HEK293 (cell line): ENCODE data around the gene PHF12.

Experiments used
- CTCF ChIA-PET: fragments of 350-600 bp; formaldehyde crosslinking; extraction: SDS; loops from one replicate; lab custom pipeline; 2021; ENCODE audit warnings: antibody characterized with exemption; lab: Yijun Ruan, JAX
- POLR2A ChIA-PET: fragments of 300-600 bp; formaldehyde crosslinking; extraction: SDS; loops from one replicate; lab custom pipeline; 2020; ENCODE audit warnings: antibody characterized with exemption, inconsistent platforms; lab: Yijun Ruan, JAX
- H3K27ac ChIP-seq: fragments of 200-500 bp; sonication (Bioruptor generic); 2 replicates; pipeline ENCODE4 v1.5.1; 2014; ENCODE audit warnings: low read depth, low read length, control low read depth, inconsistent platforms; ENCODE audit errors: extremely low read depth
- H3K36me3 ChIP-seq, 2 experiments: fragments of 200-500 bp in 1 of 2; sonication (Bioruptor generic) in 1 of 2; 1 replicate in 1 of 2; 2 replicates in 1 of 2; pipeline ENCODE4 v1.5.1; 2014 to 2017; ENCODE audit warnings: inconsistent platforms in 2 of 2, low read length in 2 of 2; ENCODE audit not compliant: control insufficient read depth in 2 of 2, insufficient read depth in 1 of 2
- H3K4me1 ChIP-seq: fragments of 200-500 bp; sonication (Bioruptor generic); 2 replicates; pipeline ENCODE4 v1.5.1; 2014; ENCODE audit warnings: mild to moderate bottlenecking, low read length, inconsistent platforms; ENCODE audit not compliant: control insufficient read depth, insufficient read depth
- H3K4me3 ChIP-seq: 2 replicates; pipeline ENCODE4 v1.5.1; 2011; ENCODE audit warnings: low read depth, mild to moderate bottlenecking, control low read depth, low read length, moderate library complexity
- H3K9me3 ChIP-seq: fragments of 200-500 bp; sonication (Bioruptor generic); 2 replicates; pipeline ENCODE4 v1.5.1; 2014; ENCODE audit warnings: low read depth, low read length, inconsistent platforms; ENCODE audit not compliant: control insufficient read depth, insufficient read depth
- GLI2 ChIP-seq: fragments of 450-650 bp; formaldehyde crosslinking; IDR thresholded peaks from 2 replicates; pipeline ENCODE4; 2017; ENCODE audit warnings: missing biosample characterization, missing genetic modification characterization, low read depth, borderline replicate concordance
- KLF10 ChIP-seq: fragments of 450-650 bp; IDR thresholded peaks from 2 replicates; pipeline ENCODE4 v1.5.1; 2018; ENCODE audit warnings: missing biosample characterization, mild to moderate bottlenecking, missing genetic modification characterization
- KLF7 ChIP-seq: fragments of 450-650 bp; formaldehyde crosslinking; IDR thresholded peaks from 2 replicates; pipeline ENCODE4 v1.5.1; 2016; ENCODE audit warnings: missing biosample characterization, missing genetic modification characterization, borderline replicate concordance
- KLF8 ChIP-seq: fragments of 450-650 bp; formaldehyde crosslinking; IDR thresholded peaks from 2 replicates; pipeline ENCODE4 v1.5.1; 2016; ENCODE audit warnings: missing biosample characterization, missing genetic modification characterization
- PRDM10 ChIP-seq: fragments of 450-650 bp; formaldehyde crosslinking; IDR thresholded peaks from 2 replicates; pipeline ENCODE4 v1.5.1; 2016; ENCODE audit warnings: missing biosample characterization, missing genetic modification characterization
- SP2 ChIP-seq: fragments of 450-650 bp; formaldehyde crosslinking; IDR thresholded peaks from 2 replicates; pipeline ENCODE4 v1.5.1; 2016; ENCODE audit warnings: missing biosample characterization, missing genetic modification characterization
- TCF7L2 ChIP-seq: IDR thresholded peaks from 2 replicates; pipeline ENCODE4 v1.6.1; 2011; ENCODE audit warnings: low read depth, mild to moderate bottlenecking, inconsistent platforms, low read length, moderate library complexity, borderline replicate concordance
- TRIM28 ChIP-seq: IDR thresholded peaks from 2 replicates; pipeline ENCODE4 v1.6.1; 2011; ENCODE audit warnings: low read length, control low read depth, borderline replicate concordance
- WT1 ChIP-seq: fragments of 450-650 bp; formaldehyde crosslinking; IDR thresholded peaks from 2 replicates; pipeline ENCODE4 v1.5.1; 2016; ENCODE audit warnings: missing biosample characterization, missing genetic modification characterization
- ZBTB11 ChIP-seq: fragments of 450-650 bp; formaldehyde crosslinking; conservative IDR thresholded peaks from 2 replicates; pipeline ENCODE4 v1.5.1; 2016; ENCODE audit warnings: low read depth, missing biosample characterization, missing genetic modification characterization
- ZBTB26 ChIP-seq: fragments of 450-650 bp; formaldehyde crosslinking; optimal IDR thresholded peaks from 2 replicates; pipeline ENCODE3; 2016; ENCODE audit warnings: missing biosample characterization, mild to moderate bottlenecking, missing genetic modification characterization
- ZBTB48 ChIP-seq: fragments of 450-650 bp; formaldehyde crosslinking; IDR thresholded peaks from 2 replicates; pipeline ENCODE4 v1.5.1; 2016; ENCODE audit warnings: missing biosample characterization, missing genetic modification characterization
- ZNF157 ChIP-seq: fragments of 450-650 bp; formaldehyde crosslinking; IDR thresholded peaks from 2 replicates; pipeline ENCODE4 v1.5.1; 2016; ENCODE audit warnings: missing biosample characterization, missing genetic modification characterization
- ZNF23 ChIP-seq: fragments of 450-650 bp; formaldehyde crosslinking; IDR thresholded peaks from 2 replicates; pipeline ENCODE4 v1.5.1; 2016; ENCODE audit warnings: missing biosample characterization, missing genetic modification characterization, borderline replicate concordance
- ZNF292 ChIP-seq: fragments of 450-650 bp; formaldehyde crosslinking; IDR thresholded peaks from 2 replicates; pipeline ENCODE4 v1.5.1; 2016; ENCODE audit warnings: low read depth, missing biosample characterization, missing genetic modification characterization, borderline replicate concordance
- ZNF600 ChIP-seq: fragments of 450-650 bp; formaldehyde crosslinking; IDR thresholded peaks from 2 replicates; pipeline ENCODE4 v1.5.1; 2016; ENCODE audit warnings: missing biosample characterization, missing genetic modification characterization
- ZNF837 ChIP-seq: fragments of 450-650 bp; formaldehyde crosslinking; IDR thresholded peaks from 2 replicates; pipeline ENCODE4 v1.5.1; 2016; ENCODE audit warnings: missing biosample characterization, missing genetic modification characterization
- ZSCAN5A ChIP-seq: fragments of 450-650 bp; formaldehyde crosslinking; IDR thresholded peaks from 2 replicates; pipeline ENCODE4 v1.5.1; 2016; ENCODE audit warnings: missing biosample characterization, missing genetic modification characterization

Gene PHF12

GRCh38 chr17:28897769-28898526, 53.4 kb downstream of the PHF12 start:
- no peaks in the 10 kb centered on the region for H3K9me3 ChIP-seq
- POLR2A ChIA-PET: interaction anchor here (0.6 to 2.8 kb wide), 17 partner anchors 9 to 396 kb away, joined by 3 to 12 read pairs (median 4); partner anchors contain the start of genes FAM222B, NUFIP2, PHF12 and RPL23A
- peak overlapping the region; percentile 90; the same call in 1 of the 2 replicates for H3K27ac ChIP-seq
- peaks cover 9% of the 10 kb centered on the region; the same call in 1 of the 2 replicates for H3K4me1 ChIP-seq
- peak overlapping the region; percentile 88 for H3K4me3 ChIP-seq
- peaks cover 0 to 18% of the 10 kb centered on the region in 2 experiments; a peak in 2 of 3 replicates for H3K36me3 ChIP-seq
- TF ChIP-seq ZNF292 (tag by site-specific recombination) (no peak), ZNF600 (tag by site-specific recombination) (no peak), ZNF837 (no peak), WT1 (tag by site-specific recombination) (no peak), SP2 (tag by site-specific recombination) (peak; percentile 22; the same call in 1 of the 2 replicates), TCF7L2 (no peak), ZBTB26 (tag by site-specific recombination) (no peak), ZBTB48 (tag by site-specific recombination) (peak; percentile 88), ZBTB11 (tag by site-specific recombination) (0 out of 2 replicates have a peak, but pooled peaks have one; percentile 7), TRIM28 (no peak), KLF7 (no peak), KLF8 (tag by site-specific recombination) (0 out of 2 replicates have a peak, but pooled peaks have one; percentile 2), KLF10 (tag by site-specific recombination) (0 out of 2 replicates have a peak, but pooled peaks have one; percentile 11), ZNF23 (tag by site-specific recombination) (no peak), ZNF157 (tag by site-specific recombination) (no peak), ZSCAN5A (tag by site-specific recombination) (no peak), PRDM10 (tag by site-specific recombination) (peak; percentile 78; the same call in 1 of the 2 replicates), GLI2 (tag by site-specific recombination) (no peak)
- TF ChIP-seq, all 188 proteins: peak for 6
- CTCF ChIA-PET: interaction anchor here (1.1 to 18.6 kb wide), 11 partner anchors 11 to 170 kb away, joined by 5 to 142 read pairs (median 7); partner anchors contain the start of genes NEK8 and TLCD1
